ENCODE measurements around the gene ANAPC2. TPM values are rescaled to one million over a fixed set of nuclear protein-coding genes. Genes with fewer than 3 reads are reported as not detected.
A peak's percentile ranks its signal among the peaks of the same experiment; 100 is the strongest.

Gene ANAPC2
- total RNA-seq, 1 donor, result 25.7 TPM

DNA sequence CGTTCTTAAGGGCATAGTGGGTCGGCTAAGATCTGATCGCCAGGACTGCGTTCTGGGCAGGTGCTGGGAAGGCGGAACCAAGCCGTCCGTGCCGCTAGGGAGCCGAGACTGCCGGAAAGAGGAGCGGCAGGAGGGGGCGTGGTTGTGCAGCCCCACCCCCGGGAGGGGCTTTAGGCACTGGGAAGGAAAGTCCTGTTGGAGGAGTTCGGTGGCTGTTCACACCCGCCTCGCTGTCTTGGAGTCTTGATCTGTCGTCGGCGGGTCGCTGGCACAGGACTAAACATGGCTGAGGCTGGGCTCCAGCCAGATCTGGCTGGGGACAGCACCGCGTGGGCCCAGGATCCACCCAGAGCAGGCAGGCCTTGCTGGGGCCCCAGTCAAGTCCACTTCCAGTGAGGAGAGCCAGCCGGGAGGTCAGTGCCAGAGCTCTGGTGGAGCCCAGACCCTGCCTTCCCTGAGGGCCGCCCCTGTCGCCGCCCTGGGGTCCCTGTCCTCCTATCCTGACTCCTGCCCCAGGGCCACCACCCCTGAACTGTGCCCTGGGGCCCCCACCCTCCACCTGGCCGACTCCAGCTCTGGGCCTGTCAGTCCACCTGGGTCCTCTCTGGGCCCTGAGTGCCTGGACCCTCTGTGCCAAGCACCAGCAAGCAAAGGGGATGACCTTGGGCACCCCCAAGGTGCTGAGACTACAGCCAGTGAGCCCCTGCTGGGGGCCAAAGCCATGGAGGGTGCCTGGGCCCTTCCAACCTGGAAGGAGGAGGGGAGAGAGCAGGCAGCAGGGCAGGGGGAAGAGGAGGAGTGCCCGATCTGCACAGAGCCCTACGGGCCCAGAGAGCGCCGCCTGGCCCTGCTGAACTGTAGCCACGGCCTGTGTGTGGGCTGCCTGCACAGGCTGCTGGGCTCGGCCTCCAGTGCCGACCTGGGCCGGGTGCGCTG, 29.2 kb upstream of the ANAPC2 start:
- peak overlapping the region; percentile 28 for H3K4me3 ChIP-seq (ENCODE audit: low read depth, low read length)
- TF ChIP-seq, protein P1, sequence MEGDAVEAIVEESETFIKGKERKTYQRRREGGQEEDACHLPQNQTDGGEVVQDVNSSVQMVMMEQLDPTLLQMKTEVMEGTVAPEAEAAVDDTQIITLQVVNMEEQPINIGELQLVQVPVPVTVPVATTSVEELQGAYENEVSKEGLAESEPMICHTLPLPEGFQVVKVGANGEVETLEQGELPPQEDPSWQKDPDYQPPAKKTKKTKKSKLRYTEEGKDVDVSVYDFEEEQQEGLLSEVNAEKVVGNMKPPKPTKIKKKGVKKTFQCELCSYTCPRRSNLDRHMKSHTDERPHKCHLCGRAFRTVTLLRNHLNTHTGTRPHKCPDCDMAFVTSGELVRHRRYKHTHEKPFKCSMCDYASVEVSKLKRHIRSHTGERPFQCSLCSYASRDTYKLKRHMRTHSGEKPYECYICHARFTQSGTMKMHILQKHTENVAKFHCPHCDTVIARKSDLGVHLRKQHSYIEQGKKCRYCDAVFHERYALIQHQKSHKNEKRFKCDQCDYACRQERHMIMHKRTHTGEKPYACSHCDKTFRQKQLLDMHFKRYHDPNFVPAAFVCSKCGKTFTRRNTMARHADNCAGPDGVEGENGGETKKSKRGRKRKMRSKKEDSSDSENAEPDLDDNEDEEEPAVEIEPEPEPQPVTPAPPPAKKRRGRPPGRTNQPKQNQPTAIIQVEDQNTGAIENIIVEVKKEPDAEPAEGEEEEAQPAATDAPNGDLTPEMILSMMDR (IDR thresholded peaks at IDR 0.05; ENCODE audit: insufficient read depth, low read length), result no peak
- DNase-seq (ENCODE audit: low read depth), result peak; percentile 24

DNA sequence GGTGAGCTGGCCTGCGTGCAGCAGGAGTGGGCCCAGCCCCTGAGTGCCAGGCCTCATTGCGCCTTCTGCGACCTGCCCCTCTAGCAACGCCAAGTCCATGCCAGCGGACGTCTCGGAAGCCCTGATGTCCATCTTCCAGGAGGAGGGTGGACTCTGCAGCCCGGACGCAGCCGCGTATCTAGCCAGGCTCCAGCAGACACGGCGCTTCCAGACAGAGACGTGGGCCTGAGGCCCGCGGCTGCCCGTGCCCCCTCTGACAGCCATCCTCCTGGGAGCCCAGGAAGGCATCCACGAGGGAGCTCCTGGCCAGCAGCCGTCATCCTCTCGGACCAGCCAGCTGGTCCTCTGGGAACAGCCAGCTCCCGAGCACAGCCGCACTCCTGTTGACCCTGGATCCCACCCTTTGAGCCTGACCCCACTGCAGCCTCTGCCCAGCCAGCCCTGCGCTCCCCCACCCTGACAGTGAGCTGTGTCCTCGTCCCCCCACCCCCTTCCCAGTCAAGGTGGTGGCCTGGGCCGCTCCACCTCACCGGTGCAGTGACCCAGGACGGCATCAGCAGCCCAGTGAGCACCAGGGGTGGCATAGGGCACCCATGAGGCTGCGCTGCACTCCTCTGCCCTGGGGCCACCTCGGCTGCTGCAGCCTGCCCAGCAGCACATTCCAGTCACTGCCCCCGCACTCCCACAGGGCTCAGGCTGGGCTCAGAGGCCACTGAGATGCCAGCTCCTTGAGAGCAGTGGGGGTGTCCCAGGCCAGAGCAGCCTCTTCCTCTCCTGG, 28.0 kb upstream of the ANAPC2 start:
- no peak for DNase-seq (ENCODE audit: low read depth)
- TF ChIP-seq, protein P1 (IDR thresholded peaks at IDR 0.05; ENCODE audit: insufficient read depth, low read length), result no peak

DNA sequence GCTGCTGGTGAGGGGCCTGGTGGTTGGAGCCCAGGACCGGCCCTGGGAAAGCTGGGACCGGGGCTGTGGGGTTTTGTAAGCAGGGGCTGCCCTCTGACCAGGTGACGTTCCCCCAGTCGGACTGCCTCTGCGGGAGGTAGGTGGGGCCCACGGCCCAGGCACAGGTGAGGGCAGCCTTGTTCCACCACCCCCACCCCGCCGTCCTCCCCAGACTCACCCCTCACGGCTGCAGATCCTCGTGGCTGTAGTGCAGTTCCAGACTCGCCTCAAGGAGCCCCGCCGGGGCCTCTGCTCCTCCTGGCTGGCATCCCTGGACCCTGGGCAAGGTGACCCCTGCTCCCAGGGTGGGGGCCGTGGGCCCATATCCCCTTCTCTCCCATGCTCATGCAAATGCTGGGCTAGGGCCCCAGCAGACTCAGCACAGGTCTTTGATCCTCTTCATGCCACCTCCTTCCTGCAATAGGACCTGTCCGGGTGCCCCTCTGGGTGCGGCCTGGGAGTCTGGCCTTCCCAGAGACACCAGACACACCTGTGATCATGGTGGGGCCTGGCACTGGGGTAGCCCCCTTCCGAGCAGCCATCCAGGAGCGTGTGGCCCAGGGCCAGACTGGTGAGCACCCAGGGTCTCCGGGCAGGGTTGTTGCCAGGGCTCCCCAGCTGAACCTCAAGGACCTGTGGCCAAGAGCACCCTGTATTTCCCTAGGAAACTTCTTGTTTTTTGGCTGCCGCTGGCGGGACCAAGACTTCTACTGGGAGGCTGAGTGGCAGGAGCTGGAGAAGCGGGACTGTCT, 27.0 kb upstream of the ANAPC2 start:
- DNase-seq (ENCODE audit: low read depth), result no peak
- TF ChIP-seq, protein P1 (IDR thresholded peaks at IDR 0.05; ENCODE audit: insufficient read depth, low read length), result no peak
- no peak overlapping the region for H3K4me3 ChIP-seq (ENCODE audit: low read depth, low read length)

More for the DNA sequence above, 28.0 kb upstream of the ANAPC2 start:
- H3K4me3 ChIP-seq (ENCODE audit: low read depth, low read length), result no peak overlapping the region

DNA sequence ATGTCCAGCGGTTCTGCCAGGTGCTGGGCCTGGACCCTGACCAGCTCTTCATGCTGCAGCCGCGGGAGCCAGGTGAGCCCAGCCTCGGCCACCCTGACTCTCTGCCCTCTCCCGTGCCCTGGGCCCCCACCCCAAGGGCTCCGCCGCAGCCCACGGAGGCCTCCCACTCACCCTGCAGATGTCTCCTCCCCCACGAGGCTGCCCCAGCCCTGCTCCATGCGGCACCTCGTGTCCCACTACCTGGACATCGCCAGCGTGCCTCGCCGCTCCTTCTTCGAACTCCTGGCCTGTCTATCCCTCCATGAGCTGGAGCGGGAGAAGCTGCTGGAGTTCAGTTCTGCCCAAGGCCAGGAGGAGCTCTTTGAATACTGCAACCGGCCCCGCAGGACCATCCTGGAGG, 26.3 kb upstream of the ANAPC2 start:
- TF ChIP-seq, protein P1 (IDR thresholded peaks at IDR 0.05; ENCODE audit: insufficient read depth, low read length), result no peak
- no peak for DNase-seq (ENCODE audit: low read depth)

DNA sequence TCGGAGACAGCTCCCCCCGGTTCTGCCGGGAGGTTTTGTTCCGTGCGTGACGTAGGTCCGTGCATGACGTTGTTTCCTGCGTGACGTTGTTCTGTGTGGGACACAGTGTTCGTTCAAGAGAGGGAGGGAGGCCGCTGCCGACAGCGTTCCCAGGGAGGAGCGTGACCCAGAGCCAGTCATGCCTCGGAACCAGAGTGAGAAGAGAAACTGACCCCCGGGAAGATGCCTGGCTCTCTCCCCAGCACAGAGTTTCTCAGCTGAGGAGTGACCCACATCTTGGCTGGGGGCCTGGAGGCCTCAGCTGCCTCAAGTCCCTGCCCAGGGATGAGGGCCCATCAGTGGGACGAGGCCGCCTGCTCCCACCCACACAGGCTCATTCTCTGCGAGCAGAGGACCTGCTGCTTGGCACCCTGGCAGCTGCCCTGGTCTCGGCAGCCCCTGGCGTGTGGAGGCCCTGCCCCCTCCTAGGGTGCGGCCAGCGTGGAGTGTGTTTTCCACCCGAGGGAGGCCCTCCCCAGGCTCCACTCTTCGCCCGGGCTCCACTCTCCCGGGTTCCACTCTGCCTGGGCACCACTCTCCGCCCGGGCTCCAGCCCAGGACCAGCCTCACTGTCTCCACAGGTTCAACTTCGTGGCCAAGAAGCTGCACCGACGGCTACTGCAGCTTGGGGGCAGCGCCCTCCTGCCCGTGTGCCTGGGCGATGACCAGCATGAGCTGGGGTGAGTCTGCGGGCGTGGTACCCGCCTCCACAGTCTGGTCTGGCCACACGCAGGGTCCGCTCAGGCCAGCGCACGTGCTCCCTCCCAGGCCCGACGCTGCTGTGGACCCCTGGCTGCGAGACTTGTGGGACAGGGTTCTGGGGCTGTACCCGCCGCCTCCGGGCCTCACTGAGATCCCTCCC, 25.1 kb upstream of the ANAPC2 start:
- H3K4me3 ChIP-seq (ENCODE audit: low read depth, low read length), result no peak overlapping the region
- no peak for DNase-seq (ENCODE audit: low read depth)
- TF ChIP-seq, protein P1 (IDR thresholded peaks at IDR 0.05; ENCODE audit: insufficient read depth, low read length), result no peak

More for the DNA sequence above, 26.3 kb upstream of the ANAPC2 start:
- no peak overlapping the region for H3K4me3 ChIP-seq (ENCODE audit: low read depth, low read length)

Data from fibroblast of the aortic adventitia (primary cell).